Putamen (tissue), 1 donor: ENCODE data around the gene DOCK1.
"Not testable (repeated sequence)": the region's sequence is repeated elsewhere in the genome, so short reads cannot be mapped to it uniquely, and the experiment has no call there.

ENCODE experiments used
- DNase-seq: peaks from one replicate; pipeline ENCODE4 v3.0.0-alpha.2; 2016; ENCODE audit warnings: low spot score

The DOCK1 gene

GRCh38 chr10:126904818-126905701, at the start of gene DOCK1:
Gene DOCK1 (plus strand): TSS chr10:126905428. CDS start chr10:126905518, 90 bp downstream.
- DNase-seq = no peak

GRCh38 chr10:126857178-126857806, 47.9 kb upstream of the DOCK1 start:
- no peak for DNase-seq

- no peak for DNase-seq
Measured at GRCh38 chr10:126867567-126868365, 37.5 kb upstream of the DOCK1 start.

GRCh38 chr10:126868371-126868770, 36.9 kb upstream of the DOCK1 start:
- DNase-seq = no peak

- DNase-seq = no peak
Measured at GRCh38 chr10:126872135-126872534, 33.1 kb upstream of the DOCK1 start.

GRCh38 chr10:126872768-126873167, 32.5 kb upstream of the DOCK1 start:
- no peak for DNase-seq

- DNase-seq = no peak
Measured at GRCh38 chr10:126876456-126876855, 28.8 kb upstream of the DOCK1 start.

- DNase-seq = no peak
Measured at GRCh38 chr10:126877390-126877789, 27.8 kb upstream of the DOCK1 start.

- DNase-seq = no peak
Measured at GRCh38 chr10:126878594-126878993, 26.6 kb upstream of the DOCK1 start.

- DNase-seq = no peak
Measured at GRCh38 chr10:126880926-126881325, 24.3 kb upstream of the DOCK1 start.

- DNase-seq = not testable (repeated sequence)
Measured at GRCh38 chr10:126882055-126882454, 23.2 kb upstream of the DOCK1 start.

- DNase-seq = not testable (repeated sequence)
Measured at GRCh38 chr10:126888436-126888835, 16.8 kb upstream of the DOCK1 start.

GRCh38 chr10:126889421-126889820, 15.8 kb upstream of the DOCK1 start:
- no peak for DNase-seq

GRCh38 chr10:126890797-126891196, 14.4 kb upstream of the DOCK1 start:
- not testable (repeated sequence) for DNase-seq

- no peak for DNase-seq
Measured at GRCh38 chr10:126892226-126893175, 12.7 kb upstream of the DOCK1 start.

- no peak for DNase-seq
Measured at GRCh38 chr10:126893206-126893605, 12.0 kb upstream of the DOCK1 start.

- DNase-seq = no peak
Measured at GRCh38 chr10:126893841-126894240, 11.4 kb upstream of the DOCK1 start.

GRCh38 chr10:126895214-126895781, 9.9 kb upstream of the DOCK1 start:
- DNase-seq = no peak

GRCh38 chr10:126898460-126898859, 6.8 kb upstream of the DOCK1 start:
- no peak for DNase-seq

GRCh38 chr10:126899529-126899928, 5.7 kb upstream of the DOCK1 start:
- DNase-seq = not testable (repeated sequence)

GRCh38 chr10:126902157-126902556, 3.1 kb upstream of the DOCK1 start:
- DNase-seq = no peak
